Adipocyte (in vitro differentiated cells): ENCODE measurements around the gene UNCX.
"Not testable (repeated sequence)": the region's sequence is repeated elsewhere in the genome, so short reads cannot be mapped to it uniquely, and the experiment has no call there.

ENCODE experiments used
- DNase-seq: peaks from one replicate; pipeline ENCODE4 v3.0.0-alpha.2; 2015; ENCODE audit warnings: low read depth
- H3K27me3 ChIP-seq: replicated peaks from 2 replicates; pipeline ENCODE4 v1.7.0; 2013; ENCODE audit warnings: mild to moderate bottlenecking, low read length, moderate library complexity; ENCODE audit not compliant: control insufficient read depth, insufficient read depth
- H3K36me3 ChIP-seq: 2 replicates; pipeline ENCODE4 v1.7.0; 2013; ENCODE audit warnings: low read length, mild to moderate bottlenecking, moderate library complexity; ENCODE audit not compliant: control insufficient read depth, insufficient read depth, severe bottlenecking
- H3K4me1 ChIP-seq: 2 replicates; pipeline ENCODE4 v1.7.0; 2013; ENCODE audit warnings: mild to moderate bottlenecking, low read length, moderate library complexity; ENCODE audit not compliant: control insufficient read depth, insufficient read depth
- H3K4me3 ChIP-seq: 2 replicates; pipeline ENCODE4 v1.7.0; 2013; ENCODE audit warnings: mild to moderate bottlenecking, low read length, moderate library complexity
- H3K9ac ChIP-seq: 2 replicates; pipeline ENCODE4 v1.7.0; 2013; ENCODE audit warnings: mild to moderate bottlenecking, low read length, moderate library complexity
- H3K9me3 ChIP-seq: 2 replicates; pipeline ENCODE4 v1.7.0; 2013; ENCODE audit warnings: mild to moderate bottlenecking, low read length, moderate library complexity; ENCODE audit not compliant: control insufficient read depth

Gene UNCX

GRCh38 chr7:1255817-1256340 is 23.2 kb downstream of the UNCX start:
- Histone ChIP-seq H3K4me1 (no peaks in the 10 kb centered on the region), H3K27me3 (peaks cover 52% of the 10 kb centered on the region), H3K4me3 (no peak overlapping the region), H3K36me3 (no peaks in the 10 kb centered on the region), H3K9me3 (no peaks in the 10 kb centered on the region), H3K9ac (no peak overlapping the region)
- DNase-seq = no peak

GRCh38 chr7:1256621-1257020 is 23.9 kb downstream of the UNCX start:
- Histone ChIP-seq H3K4me1 (no peaks in the 10 kb centered on the region), H3K9ac (no peak overlapping the region), H3K4me3 (no peak overlapping the region), H3K36me3 (no peaks in the 10 kb centered on the region), H3K27me3 (peaks cover 45% of the 10 kb centered on the region), H3K9me3 (no peaks in the 10 kb centered on the region)
- no peak for DNase-seq

GRCh38 chr7:1257221-1257620 is 24.5 kb downstream of the UNCX start:
- Histone ChIP-seq H3K4me3 (no peak overlapping the region), H3K9ac (no peak overlapping the region), H3K36me3 (no peaks in the 10 kb centered on the region), H3K27me3 (peaks cover 41% of the 10 kb centered on the region), H3K4me1 (no peaks in the 10 kb centered on the region), H3K9me3 (no peaks in the 10 kb centered on the region)
- DNase-seq = no peak

GRCh38 chr7:1257863-1258262 is 25.2 kb downstream of the UNCX start:
- H3K27me3 ChIP-seq = peaks cover 46% of the 10 kb centered on the region
- H3K4me3 ChIP-seq = no peak overlapping the region
- H3K4me1 ChIP-seq = no peaks in the 10 kb centered on the region
- no peak for DNase-seq
- H3K9me3 ChIP-seq = no peaks in the 10 kb centered on the region
- H3K9ac ChIP-seq = no peak overlapping the region
- no peaks in the 10 kb centered on the region for H3K36me3 ChIP-seq

GRCh38 chr7:1259621-1260243 is 27.1 kb downstream of the UNCX start:
- Histone ChIP-seq H3K9me3 (no peaks in the 10 kb centered on the region), H3K36me3 (no peaks in the 10 kb centered on the region), H3K9ac (no peak overlapping the region), H3K4me3 (no peak overlapping the region), H3K4me1 (no peaks in the 10 kb centered on the region), H3K27me3 (peaks cover 42% of the 10 kb centered on the region)
- DNase-seq = no peak

GRCh38 chr7:1260244-1260635 is 27.6 kb downstream of the UNCX start:
- Histone ChIP-seq H3K4me1 (no peaks in the 10 kb centered on the region), H3K9me3 (no peaks in the 10 kb centered on the region), H3K27me3 (peaks cover 43% of the 10 kb centered on the region), H3K4me3 (no peak overlapping the region), H3K36me3 (no peaks in the 10 kb centered on the region), H3K9ac (no peak overlapping the region)
- no peak for DNase-seq

- not testable (repeated sequence) for H3K36me3 ChIP-seq, H3K9me3 ChIP-seq, H3K4me1 ChIP-seq, H3K4me3 ChIP-seq, DNase-seq, H3K9ac ChIP-seq
- H3K27me3 ChIP-seq = peaks cover 43% of the 10 kb centered on the region
These were observed 28.4 kb downstream of the UNCX start for GRCh38 chr7:1261036-1261435.

GRCh38 chr7:1262441-1262840 is 29.8 kb downstream of the UNCX start:
- no peak overlapping the region for H3K9ac ChIP-seq
- no peak for DNase-seq
- H3K36me3 ChIP-seq = no peaks in the 10 kb centered on the region
- H3K4me3 ChIP-seq = no peak overlapping the region
- H3K4me1 ChIP-seq = no peaks in the 10 kb centered on the region
- H3K9me3 ChIP-seq = no peaks in the 10 kb centered on the region
- H3K27me3 ChIP-seq = peaks cover 40% of the 10 kb centered on the region

- no peak overlapping the region for H3K9ac ChIP-seq
- peaks cover 36% of the 10 kb centered on the region for H3K27me3 ChIP-seq
- no peak overlapping the region for H3K4me3 ChIP-seq
- H3K4me1 ChIP-seq = no peaks in the 10 kb centered on the region
- no peak for DNase-seq
- H3K9me3 ChIP-seq = no peaks in the 10 kb centered on the region
- no peaks in the 10 kb centered on the region for H3K36me3 ChIP-seq
These were observed 30.8 kb downstream of the UNCX start for GRCh38 chr7:1263391-1263951.

- Histone ChIP-seq H3K9me3 (no peaks in the 10 kb centered on the region), H3K27me3 (peaks cover 42% of the 10 kb centered on the region), H3K4me3 (no peak overlapping the region), H3K36me3 (no peaks in the 10 kb centered on the region), H3K4me1 (no peaks in the 10 kb centered on the region), H3K9ac (no peak overlapping the region)
- DNase-seq = no peak
These were observed 31.9 kb downstream of the UNCX start for GRCh38 chr7:1264345-1265280.
